ENCODE data around the gene ATF7.

Gene ATF7

GRCh38 chr12:53508534-53509170 lies 117.5 kb downstream of the ATF7 start:
- no peak overlapping the region for H3K4me3 ChIP-seq
- in situ Hi-C loops (cut with MboI; ENCODE audit: low sequenced_read_pairs): loop anchor here (10.0 kb wide), 1 partner anchor 184 kb away; the partner anchor contains the start of gene AAAS
- H3K4me1 ChIP-seq: no peaks in the 10 kb centered on the region
- peak; percentile 79 to 91 for DNase-seq (ENCODE audit: low spot score in 2 of 2)
- H3K9me3 ChIP-seq: no peaks in the 10 kb centered on the region
- H3K36me3 ChIP-seq (replicated peaks): peaks cover 16% of the 10 kb centered on the region
- H3K27me3 ChIP-seq (ENCODE audit: low read depth): no peaks in the 10 kb centered on the region

- no peaks in the 10 kb centered on the region for H3K9me3 ChIP-seq
- no peak for DNase-seq (ENCODE audit: low spot score in 2 of 2)
- H3K4me1 ChIP-seq: no peaks in the 10 kb centered on the region
- no peaks in the 10 kb centered on the region for H3K27me3 ChIP-seq (ENCODE audit: low read depth)
- peaks cover 16% of the 10 kb centered on the region for H3K36me3 ChIP-seq (replicated peaks)
- in situ Hi-C loops (cut with MboI; ENCODE audit: low sequenced_read_pairs): loop anchor here (10.0 kb wide), 1 partner anchor 183 kb away; the partner anchor contains the start of gene AAAS
- H3K4me3 ChIP-seq: no peak overlapping the region
Measured at GRCh38 chr12:53507603-53507885, 118.6 kb downstream of the ATF7 start.

- no peak for DNase-seq (ENCODE audit: low spot score in 2 of 2)
- in situ Hi-C loops (cut with MboI; ENCODE audit: low sequenced_read_pairs): loop anchor here (10.0 kb wide), 1 partner anchor 182 kb away; the partner anchor contains the start of gene AAAS
- H3K9me3 ChIP-seq: no peaks in the 10 kb centered on the region
- peaks cover 2% of the 10 kb centered on the region; the same call in 1 of the 2 replicates for H3K4me1 ChIP-seq
- H3K27me3 ChIP-seq (ENCODE audit: low read depth): no peaks in the 10 kb centered on the region
- peaks cover 16% of the 10 kb centered on the region for H3K36me3 ChIP-seq (replicated peaks)
- H3K4me3 ChIP-seq: no peak within 1 kb of the TSS
Measured at GRCh38 chr12:53506881-53507602, 119.1 kb downstream of the ATF7 start, which contains the start of gene NPFF. NPFF (minus strand) TSS chr12:53507484; CDS start chr12:53507474, 10 bp downstream.

- in situ Hi-C loops (cut with MboI; ENCODE audit: low sequenced_read_pairs): loop anchor here (10.0 kb wide), 1 partner anchor 182 kb away; the partner anchor contains the start of gene AAAS
- Histone ChIP-seq H3K4me1 (peaks cover 8% of the 10 kb centered on the region; the same call in 1 of the 2 replicates), H3K9me3 (no peaks in the 10 kb centered on the region), H3K36me3 (replicated peaks) (peaks cover 16% of the 10 kb centered on the region), H3K4me3 (no peak overlapping the region), H3K27me3 (ENCODE audit: low read depth) (no peaks in the 10 kb centered on the region)
- DNase-seq (ENCODE audit: low spot score in 2 of 2): no peak
Measured at GRCh38 chr12:53506450-53506785, 119.8 kb downstream of the ATF7 start.

GRCh38 chr12:53505555-53506449 lies 120.4 kb downstream of the ATF7 start:
- in situ Hi-C loops (cut with MboI; ENCODE audit: low sequenced_read_pairs): loop anchor here (10.0 kb wide), 1 partner anchor 181 kb away; the partner anchor contains the start of gene AAAS
- Histone ChIP-seq H3K4me3 (no peak overlapping the region), H3K36me3 (replicated peaks) (peaks cover 16% of the 10 kb centered on the region), H3K27me3 (ENCODE audit: low read depth) (no peaks in the 10 kb centered on the region), H3K9me3 (no peaks in the 10 kb centered on the region), H3K4me1 (peaks cover 8% of the 10 kb centered on the region; the same call in 1 of the 2 replicates)
- no peak for DNase-seq (ENCODE audit: low spot score in 2 of 2)

GRCh38 chr12:53505086-53505485 lies 121.1 kb downstream of the ATF7 start:
- Histone ChIP-seq H3K4me3 (no peak overlapping the region), H3K9me3 (no peaks in the 10 kb centered on the region), H3K27me3 (ENCODE audit: low read depth) (no peaks in the 10 kb centered on the region), H3K4me1 (peaks cover 11% of the 10 kb centered on the region), H3K36me3 (replicated peaks) (peaks cover 16% of the 10 kb centered on the region)
- no peak for DNase-seq (ENCODE audit: low spot score in 2 of 2)
- in situ Hi-C loops (cut with MboI; ENCODE audit: low sequenced_read_pairs): loop anchor here (10.0 kb wide), 1 partner anchor 180 kb away; the partner anchor contains the start of gene AAAS

GRCh38 chr12:53504004-53504920 lies 121.9 kb downstream of the ATF7 start:
- Histone ChIP-seq H3K36me3 (replicated peaks) (peaks cover 16% of the 10 kb centered on the region), H3K4me3 (no peak overlapping the region), H3K4me1 (peaks cover 16% of the 10 kb centered on the region), H3K9me3 (no peaks in the 10 kb centered on the region), H3K27me3 (ENCODE audit: low read depth) (no peaks in the 10 kb centered on the region)
- DNase-seq (ENCODE audit: low spot score in 2 of 2): no peak
- in situ Hi-C loops (cut with MboI; ENCODE audit: low sequenced_read_pairs): loop anchor here (10.0 kb wide), 1 partner anchor 179 kb away; the partner anchor contains the start of gene AAAS

GRCh38 chr12:53502983-53503728 lies 123.0 kb downstream of the ATF7 start:
- Histone ChIP-seq H3K4me1 (peaks cover 16% of the 10 kb centered on the region), H3K4me3 (no peak overlapping the region), H3K9me3 (no peaks in the 10 kb centered on the region), H3K27me3 (ENCODE audit: low read depth) (no peaks in the 10 kb centered on the region), H3K36me3 (replicated peaks) (peaks cover 16% of the 10 kb centered on the region)
- no peak for DNase-seq (ENCODE audit: low spot score in 2 of 2)
- in situ Hi-C loops (cut with MboI; ENCODE audit: low sequenced_read_pairs): loop anchor here (10.0 kb wide), 1 partner anchor 178 kb away; the partner anchor contains the start of gene AAAS

GRCh38 chr12:53502331-53502730 lies 123.9 kb downstream of the ATF7 start:
- peaks cover 16% of the 10 kb centered on the region for H3K4me1 ChIP-seq
- H3K9me3 ChIP-seq: no peaks in the 10 kb centered on the region
- in situ Hi-C loops (cut with MboI; ENCODE audit: low sequenced_read_pairs): loop anchor here (10.0 kb wide), 1 partner anchor 178 kb away; the partner anchor contains the start of gene AAAS
- no peak for DNase-seq (ENCODE audit: low spot score in 2 of 2)
- no peaks in the 10 kb centered on the region for H3K27me3 ChIP-seq (ENCODE audit: low read depth)
- H3K36me3 ChIP-seq (replicated peaks): peaks cover 16% of the 10 kb centered on the region
- peak overlapping the region; percentile 66 for H3K4me3 ChIP-seq

GRCh38 chr12:53501615-53502181 lies 124.5 kb downstream of the ATF7 start:
- in situ Hi-C loops (cut with MboI; ENCODE audit: low sequenced_read_pairs): loop anchor here (10.0 kb wide), 1 partner anchor 177 kb away; the partner anchor contains the start of gene AAAS
- Histone ChIP-seq H3K4me3 (peak overlapping the region; percentile 66), H3K4me1 (peaks cover 16% of the 10 kb centered on the region), H3K27me3 (ENCODE audit: low read depth) (no peaks in the 10 kb centered on the region), H3K36me3 (replicated peaks) (peaks cover 13% of the 10 kb centered on the region), H3K9me3 (no peaks in the 10 kb centered on the region)
- DNase-seq (ENCODE audit: low spot score in 2 of 2): no peak

- peak; percentile 98 for DNase-seq (ENCODE audit: low spot score in 2 of 2)
- Histone ChIP-seq H3K4me1 (peaks cover 18% of the 10 kb centered on the region), H3K4me3 (peak within 1 kb of the TSS; percentile 66), H3K27me3 (ENCODE audit: low read depth) (no peaks in the 10 kb centered on the region), H3K9me3 (no peaks in the 10 kb centered on the region), H3K36me3 (replicated peaks) (peaks cover 6% of the 10 kb centered on the region)
- in situ Hi-C loops (cut with MboI; ENCODE audit: low sequenced_read_pairs): loop anchor here (10.0 kb wide), 1 partner anchor 176 kb away; the partner anchor contains the start of gene AAAS
Measured at GRCh38 chr12:53500776-53501614, 125.2 kb downstream of the ATF7 start, which contains the start of gene TARBP2. TARBP2 (plus strand) TSS chr12:53501283; CDS start chr12:53501409, 126 bp downstream.
